ENCODE measurements around the gene IWS1.
"Not testable (repeated sequence)": the region's sequence is repeated elsewhere in the genome, so short reads cannot be mapped to it uniquely, and the experiment has no call there.

The IWS1 gene

DNA sequence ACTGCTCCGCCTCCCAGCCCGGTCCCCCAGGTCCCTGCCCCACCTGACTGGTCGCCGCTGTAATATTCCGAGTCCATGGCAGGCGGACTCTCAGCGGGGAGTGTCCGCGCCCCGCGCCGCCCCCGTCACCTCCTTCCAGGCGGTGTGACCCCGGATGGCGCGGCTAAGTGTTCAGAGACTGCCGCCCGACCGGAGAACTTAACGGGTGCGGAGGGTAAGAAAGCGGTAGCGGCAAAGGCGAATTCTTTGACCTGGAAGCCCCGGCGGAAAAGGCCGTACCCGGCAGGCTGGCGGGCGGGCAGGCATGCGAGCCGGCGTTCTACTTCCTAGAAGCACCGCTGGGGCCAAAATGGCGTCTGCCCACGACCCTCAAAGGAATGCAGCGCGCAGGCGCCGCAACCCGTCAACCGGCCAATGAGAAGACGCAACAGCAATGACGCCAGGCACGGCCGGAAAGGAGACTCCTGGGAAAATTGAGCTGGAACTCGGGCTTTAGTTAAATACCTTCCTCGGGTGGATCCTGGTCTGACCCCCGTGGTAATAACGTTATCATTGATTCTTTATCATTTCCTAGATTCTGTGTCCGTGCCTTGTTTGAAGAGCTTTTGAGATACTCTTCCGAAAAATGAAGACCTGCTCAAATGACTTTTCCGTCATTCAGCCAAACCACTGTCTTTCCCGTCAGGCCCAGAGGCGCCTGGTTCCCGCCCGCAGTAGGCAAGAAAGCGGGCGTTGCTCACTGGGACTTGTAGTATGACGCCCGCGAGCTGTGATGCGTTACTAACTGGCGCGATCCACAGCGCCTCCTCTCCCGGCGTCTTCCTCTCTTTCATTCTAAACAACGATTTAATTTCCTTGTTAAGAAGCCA lies at the start of gene IWS1:
Gene IWS1 (minus strand): TSS at position 358 of the 869 bp plus-strand sequence. CDS start 281 bp downstream, at position 77.
- peak; percentile 95 for DNase-seq

GRCh38 chr2:127575941-127576432 lies 49.7 kb upstream of the IWS1 start:
- no peak for DNase-seq

GRCh38 chr2:127575185-127575765 lies 49.0 kb upstream of the IWS1 start:
- no peak for DNase-seq

DNA sequence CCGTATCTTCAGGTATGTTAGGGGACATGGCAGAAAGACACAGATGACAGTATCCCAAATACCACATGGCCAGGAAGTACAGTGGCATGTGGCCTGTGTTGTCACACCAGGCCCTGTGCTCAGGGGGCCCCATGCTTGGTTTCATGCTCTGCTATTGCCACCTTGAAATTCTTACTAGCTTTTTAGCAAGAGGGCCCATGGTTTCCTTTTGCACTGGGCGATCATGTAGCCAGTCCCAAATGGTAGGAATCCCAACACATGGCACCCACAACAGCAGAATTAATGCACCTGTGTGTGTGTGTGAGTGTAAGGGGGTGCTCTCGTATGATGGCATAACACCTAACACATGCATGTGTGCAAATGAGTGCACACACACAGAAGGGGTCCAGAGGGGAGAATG lies 48.4 kb upstream of the IWS1 start:
- DNase-seq = no peak

DNA sequence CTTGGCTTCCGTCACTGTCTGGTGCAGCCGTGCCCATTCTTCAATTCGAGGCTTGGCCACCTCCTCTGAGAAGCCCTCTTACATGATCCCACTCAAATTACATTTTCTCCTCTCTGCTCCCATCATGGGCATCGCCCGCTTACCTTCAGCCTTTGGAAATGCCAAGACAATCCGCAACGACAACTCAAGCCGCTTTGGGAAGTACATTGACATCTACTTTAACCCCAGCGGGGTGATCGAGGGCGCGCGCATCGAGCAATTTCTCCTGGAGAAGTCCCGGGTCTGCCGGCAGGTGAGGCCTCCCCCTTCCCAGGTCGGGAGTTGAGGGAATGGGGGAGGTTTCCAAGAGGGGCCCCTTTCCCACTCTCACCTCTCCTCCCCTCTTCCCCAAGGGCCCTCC lies 47.5 kb upstream of the IWS1 start:
- no peak for DNase-seq

- no peak for DNase-seq
These were observed 47.0 kb upstream of the IWS1 start for GRCh38 chr2:127573298-127573697.

DNA sequence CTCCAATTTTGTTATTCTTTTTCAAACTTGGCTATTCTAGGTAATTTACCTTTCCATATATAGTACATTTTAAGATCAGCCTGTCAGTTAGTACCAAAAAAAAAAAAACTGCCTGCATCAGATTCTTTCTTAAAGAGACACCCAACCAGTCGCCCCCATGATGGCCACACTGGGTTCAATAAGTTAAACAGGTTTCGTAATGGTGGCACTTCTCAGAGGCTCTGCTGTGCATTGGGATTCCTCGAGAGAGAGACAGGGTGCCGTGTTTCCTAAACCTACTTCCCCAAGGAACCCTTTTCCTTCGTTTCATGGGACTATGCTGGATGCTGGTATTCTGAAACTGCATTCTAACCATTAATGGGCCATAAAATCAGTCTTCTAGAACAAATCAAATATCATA lies 46.6 kb upstream of the IWS1 start:
- no peak for DNase-seq

DNA sequence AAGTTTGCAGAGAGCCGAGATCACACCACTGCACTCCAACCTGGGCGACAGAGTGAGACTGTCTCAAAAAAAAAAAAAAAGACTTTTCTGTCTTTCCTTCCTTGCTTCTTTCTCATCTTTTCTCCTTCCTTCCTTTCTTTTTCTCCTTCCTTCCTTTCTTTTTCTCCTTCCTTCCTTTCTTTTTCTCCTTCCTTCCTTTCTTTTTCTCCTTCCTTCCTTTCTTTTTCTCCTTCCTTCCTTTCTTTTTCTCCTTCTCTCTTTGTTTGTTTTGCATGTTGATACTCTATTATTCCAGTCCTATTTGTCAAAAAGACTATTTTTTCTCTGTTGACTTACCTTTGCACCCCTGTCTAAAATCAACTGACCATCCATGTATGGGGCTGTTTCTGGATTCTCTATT lies 46.1 kb upstream of the IWS1 start:
- not testable (repeated sequence) for DNase-seq

GRCh38 chr2:127570282-127571250 lies 44.3 kb upstream of the IWS1 start:
- DNase-seq = no peak

GRCh38 chr2:127569666-127570065 lies 43.4 kb upstream of the IWS1 start:
- no peak for DNase-seq

DNA sequence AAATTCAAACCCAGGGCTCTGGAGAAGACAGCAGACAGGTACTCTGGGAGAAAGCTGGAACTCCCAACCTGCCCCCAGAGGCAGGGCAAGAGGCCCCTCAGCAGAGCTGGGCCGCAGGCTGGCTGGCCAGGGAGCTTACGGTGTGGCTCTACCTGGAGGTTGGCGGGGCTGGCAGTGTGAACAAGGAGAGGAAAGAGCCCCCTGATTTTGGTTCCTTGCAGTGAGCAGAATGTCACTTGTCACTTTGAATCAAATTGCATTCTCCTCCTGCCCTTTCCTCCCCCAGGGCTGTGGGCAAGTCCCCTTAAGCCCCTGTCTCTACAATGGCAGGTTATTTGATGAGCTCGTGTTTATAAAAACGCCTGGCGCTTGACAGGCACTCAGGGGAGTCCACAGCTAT lies 41.8 kb upstream of the IWS1 start:
- DNase-seq = no peak

DNA sequence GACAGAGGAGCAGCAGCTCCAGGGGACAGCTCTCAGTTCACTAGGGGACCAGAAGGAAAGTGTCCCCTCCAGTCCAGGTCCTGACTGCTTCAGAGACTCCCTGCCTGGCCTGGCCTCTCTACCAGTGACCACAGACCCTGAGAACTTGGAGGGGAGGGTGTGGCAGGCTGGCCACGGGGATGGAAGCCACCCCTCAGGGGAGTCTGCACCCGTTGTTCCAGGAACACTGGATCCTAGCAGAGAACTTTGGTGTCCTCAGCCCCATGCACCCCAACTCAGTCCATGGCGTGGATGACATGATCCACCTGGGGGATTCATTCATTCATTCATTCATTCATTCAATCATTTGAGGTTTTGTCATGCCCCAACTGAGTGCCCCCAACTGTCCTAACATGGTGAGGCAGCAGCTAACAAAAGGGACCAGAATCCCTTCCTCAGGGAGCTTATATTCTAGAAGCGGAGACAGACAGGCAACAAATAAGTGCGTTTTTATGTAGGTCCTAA lies 41.1 kb upstream of the IWS1 start:
- no peak for DNase-seq

DNA sequence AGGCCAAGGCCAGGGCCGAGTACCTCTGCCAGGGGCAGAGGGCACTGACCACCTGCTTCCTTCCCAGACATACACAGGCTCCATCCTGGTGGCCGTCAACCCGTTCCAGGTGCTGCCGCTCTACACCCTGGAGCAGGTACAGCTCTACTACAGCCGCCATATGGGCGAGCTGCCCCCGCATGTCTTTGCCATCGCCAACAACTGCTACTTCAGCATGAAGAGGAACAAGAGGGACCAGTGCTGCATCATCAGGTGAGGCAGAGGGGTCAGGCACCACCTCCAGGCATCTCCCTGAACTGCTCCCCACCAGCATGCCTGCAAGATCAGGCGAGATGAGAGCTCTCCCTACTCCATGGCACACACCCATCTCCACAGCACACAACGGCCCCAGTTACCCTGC lies 40.3 kb upstream of the IWS1 start:
- no peak for DNase-seq

DNA sequence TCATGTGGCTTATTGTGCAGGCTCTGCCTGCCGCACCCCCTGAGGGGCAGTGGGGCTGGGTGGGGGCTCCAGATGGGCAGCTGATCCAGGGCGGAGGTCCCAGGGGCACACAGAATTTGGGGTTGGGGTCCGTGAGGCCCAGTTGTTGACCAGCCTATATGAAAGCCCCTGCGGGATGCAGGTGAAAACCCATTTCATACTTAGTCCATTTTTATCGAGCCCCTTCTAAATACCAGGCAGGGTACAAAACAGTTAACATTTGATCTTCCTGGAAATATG lies 39.8 kb upstream of the IWS1 start:
- DNase-seq = no peak

- DNase-seq = no peak
These were observed 39.2 kb upstream of the IWS1 start for GRCh38 chr2:127565261-127566138.

- DNase-seq = no peak
These were observed 38.4 kb upstream of the IWS1 start for GRCh38 chr2:127564429-127565260.

GRCh38 chr2:127563458-127564428 lies 37.5 kb upstream of the IWS1 start:
- no peak for DNase-seq

DNA sequence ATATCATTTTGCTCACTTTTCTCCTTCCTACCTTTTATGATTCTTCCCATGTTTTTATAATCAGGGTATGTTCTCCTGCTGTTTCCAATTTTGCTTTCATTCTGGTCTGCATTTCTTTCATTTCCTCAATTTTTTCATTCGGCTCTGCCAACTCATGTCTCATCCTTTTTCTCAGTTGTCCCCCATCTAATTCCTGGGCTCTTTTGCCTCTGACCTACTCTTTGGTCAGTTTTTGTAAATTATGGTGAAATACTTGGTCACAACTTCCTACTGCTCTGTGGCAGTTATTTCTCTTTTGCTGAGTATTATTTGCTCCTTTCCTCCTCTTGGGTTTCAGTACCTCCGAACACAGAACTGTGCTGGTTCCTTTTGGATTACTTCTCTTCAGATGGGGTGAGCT lies 36.6 kb upstream of the IWS1 start:
- DNase-seq = no peak

DNA sequence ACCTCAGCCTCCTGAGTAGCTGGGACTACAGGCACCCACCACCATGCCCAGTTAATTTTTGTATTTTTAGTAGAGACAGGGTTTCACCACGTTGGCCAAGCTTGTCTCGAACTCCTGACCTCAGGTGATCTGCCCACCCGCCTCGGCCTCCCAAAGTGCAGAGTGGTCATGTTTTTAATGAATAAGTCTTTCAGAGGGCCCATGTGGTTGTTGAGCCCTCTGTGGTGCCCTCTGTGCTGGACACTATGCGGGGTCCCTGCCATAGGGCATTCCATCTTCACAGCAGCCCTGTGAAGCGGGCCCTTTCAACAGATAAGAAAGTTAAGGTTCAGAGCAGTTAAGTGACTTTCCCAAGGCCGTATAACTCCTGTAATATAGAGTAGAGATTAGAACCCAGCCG lies 35.1 kb upstream of the IWS1 start:
- no peak for DNase-seq

GRCh38 chr2:127560931-127561280 lies 34.6 kb upstream of the IWS1 start:
- DNase-seq = no peak

Data from SHP77 treated with DMSO at 0.1 percent for 48 hours (cell line).